DOHH2 (cell line): ENCODE results near the gene ARHGAP4.

ENCODE experiments used
- H3F3A ChIP-seq: fragments of 200-600 bp; sonication (generic), shearing (Covaris generic); 2 replicates; pipeline ENCODE4 v1.6.0; 2016; ENCODE audit warnings: antibody characterized with exemption, mild to moderate bottlenecking; ENCODE audit not compliant: control insufficient read depth, insufficient read depth
- H3K27ac ChIP-seq: fragments of 200-600 bp; sonication (generic); 2 replicates; pipeline ENCODE4 v1.5.1; 2014; ENCODE audit warnings: low read depth, mild to moderate bottlenecking, low read length, moderate library complexity
- H3K27me3 ChIP-seq: fragments of 200-600 bp; sonication (generic); 2 replicates; pipeline ENCODE4 v1.6.1; 2014; ENCODE audit warnings: mild to moderate bottlenecking, low read length, mixed read lengths; ENCODE audit not compliant: control insufficient read depth
- H3K36me3 ChIP-seq: fragments of 200-600 bp; sonication (generic); 2 replicates; pipeline ENCODE4 v1.6.1; 2014; ENCODE audit warnings: mild to moderate bottlenecking, low read length, moderate library complexity, mixed read lengths; ENCODE audit not compliant: control insufficient read depth
- H3K4me1 ChIP-seq: fragments of 200-600 bp; sonication (generic); 2 replicates; pipeline ENCODE4 v1.6.1; 2014; ENCODE audit warnings: mild to moderate bottlenecking, low read length, mixed read lengths; ENCODE audit not compliant: control insufficient read depth
- H3K4me2 ChIP-seq: fragments of 200-600 bp; sonication (generic); 2 replicates; pipeline ENCODE4 v1.6.0; 2014; ENCODE audit warnings: mild to moderate bottlenecking, low read length, moderate library complexity
- H3K4me3 ChIP-seq: fragments of 200-600 bp; sonication (generic); 2 replicates; pipeline ENCODE4 v1.5.1; 2014; ENCODE audit warnings: mild to moderate bottlenecking, low read length, mixed read lengths
- H3K79me2 ChIP-seq: fragments of 200-600 bp; sonication (generic); 2 replicates; pipeline ENCODE4 v1.6.1; 2014; ENCODE audit warnings: mild to moderate bottlenecking, low read length, mixed read lengths; ENCODE audit not compliant: control insufficient read depth
- H3K9me2 ChIP-seq: fragments of 200-600 bp; sonication (generic); replicated peaks from 2 replicates; pipeline ENCODE4 v1.6.1; 2014; ENCODE audit warnings: mild to moderate bottlenecking, low read length, mixed read lengths; ENCODE audit not compliant: control insufficient read depth
- H3K9me3 ChIP-seq: fragments of 200-600 bp; sonication (generic); 2 replicates; pipeline ENCODE4 v1.6.1; 2014; ENCODE audit warnings: antibody characterized with exemption, low read length, mixed read lengths; ENCODE audit not compliant: control insufficient read depth, insufficient read depth
- H4K20me1 ChIP-seq: fragments of 200-600 bp; sonication (generic); 2 replicates; pipeline ENCODE4 v1.6.0; 2014; ENCODE audit warnings: low read depth, mild to moderate bottlenecking, antibody characterized with exemption, low read length, moderate library complexity; ENCODE audit not compliant: control insufficient read depth, insufficient read depth
- EZH2phosphoT487 ChIP-seq: fragments of 200-600 bp; sonication (generic); IDR thresholded peaks from 2 replicates; pipeline ENCODE4 v1.6.1; 2017; ENCODE audit warnings: borderline replicate concordance, mild to moderate bottlenecking, antibody characterized with exemption, low read length, moderate library complexity, mixed read lengths
- TF ChIP-seq, protein P1 (sequence below): fragments of 200-600 bp; sonication (generic); IDR thresholded peaks from one replicate; pipeline ENCODE4 v1.5.1; 2014; ENCODE audit warnings: antibody characterized with exemption, mild to moderate bottlenecking, low read depth, low read length; ENCODE audit not compliant: poor library complexity, severe bottlenecking

ARHGAP4 gene

DNA sequence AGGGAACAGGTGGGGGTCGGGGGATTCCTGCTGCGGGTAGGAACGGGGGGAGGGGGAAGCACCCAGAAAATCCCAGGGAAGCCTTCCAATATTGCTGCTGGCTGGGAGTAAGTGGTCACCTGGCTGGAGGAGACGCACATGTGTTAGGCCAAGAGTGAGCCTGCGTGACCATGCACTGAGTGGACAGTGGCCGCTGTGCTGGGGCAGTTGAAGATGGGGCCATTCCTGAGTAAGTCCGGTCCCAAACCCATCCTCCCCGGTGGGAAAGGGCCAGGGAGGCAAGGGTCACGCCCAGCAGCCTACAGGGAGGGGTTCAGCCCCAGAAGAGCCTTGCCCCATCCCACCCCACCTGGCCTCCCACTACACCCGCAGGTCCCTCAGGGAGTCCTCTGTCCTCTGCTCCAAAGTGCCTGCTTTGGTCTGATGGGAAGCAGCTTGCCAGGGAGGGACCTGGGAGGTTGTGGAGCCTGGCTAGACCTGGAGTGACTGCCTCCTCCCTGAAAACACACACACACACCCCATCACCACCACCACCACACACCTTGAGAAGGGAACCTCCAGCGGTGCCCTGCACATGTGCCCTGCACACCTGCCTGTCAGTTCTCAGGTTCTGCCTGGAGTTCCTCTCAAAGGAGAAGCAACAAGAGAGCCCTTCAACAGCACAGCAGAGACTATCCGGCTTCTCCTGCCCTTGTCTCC, 46.2 kb downstream of the ARHGAP4 start:
- H3K9me3 ChIP-seq, result no peaks in the 10 kb centered on the region
- no peaks in the 10 kb centered on the region for H3K4me1 ChIP-seq
- H3F3A ChIP-seq, result no peaks in the 10 kb centered on the region
- H3K27me3 ChIP-seq, result peaks cover 13% of the 10 kb centered on the region
- no peak overlapping the region for H3K27ac ChIP-seq
- no peaks in the 10 kb centered on the region for H3K36me3 ChIP-seq
- TF ChIP-seq, protein P1, sequence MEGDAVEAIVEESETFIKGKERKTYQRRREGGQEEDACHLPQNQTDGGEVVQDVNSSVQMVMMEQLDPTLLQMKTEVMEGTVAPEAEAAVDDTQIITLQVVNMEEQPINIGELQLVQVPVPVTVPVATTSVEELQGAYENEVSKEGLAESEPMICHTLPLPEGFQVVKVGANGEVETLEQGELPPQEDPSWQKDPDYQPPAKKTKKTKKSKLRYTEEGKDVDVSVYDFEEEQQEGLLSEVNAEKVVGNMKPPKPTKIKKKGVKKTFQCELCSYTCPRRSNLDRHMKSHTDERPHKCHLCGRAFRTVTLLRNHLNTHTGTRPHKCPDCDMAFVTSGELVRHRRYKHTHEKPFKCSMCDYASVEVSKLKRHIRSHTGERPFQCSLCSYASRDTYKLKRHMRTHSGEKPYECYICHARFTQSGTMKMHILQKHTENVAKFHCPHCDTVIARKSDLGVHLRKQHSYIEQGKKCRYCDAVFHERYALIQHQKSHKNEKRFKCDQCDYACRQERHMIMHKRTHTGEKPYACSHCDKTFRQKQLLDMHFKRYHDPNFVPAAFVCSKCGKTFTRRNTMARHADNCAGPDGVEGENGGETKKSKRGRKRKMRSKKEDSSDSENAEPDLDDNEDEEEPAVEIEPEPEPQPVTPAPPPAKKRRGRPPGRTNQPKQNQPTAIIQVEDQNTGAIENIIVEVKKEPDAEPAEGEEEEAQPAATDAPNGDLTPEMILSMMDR, result no peak
- no peak for TF ChIP-seq EZH2phosphoT487
- H3K4me2 ChIP-seq, result no peak overlapping the region
- H3K4me3 ChIP-seq, result no peak overlapping the region
- H3K9me2 ChIP-seq, result no peaks in the 10 kb centered on the region
- H4K20me1 ChIP-seq, result no peaks in the 10 kb centered on the region
- no peaks in the 10 kb centered on the region for H3K79me2 ChIP-seq

DNA sequence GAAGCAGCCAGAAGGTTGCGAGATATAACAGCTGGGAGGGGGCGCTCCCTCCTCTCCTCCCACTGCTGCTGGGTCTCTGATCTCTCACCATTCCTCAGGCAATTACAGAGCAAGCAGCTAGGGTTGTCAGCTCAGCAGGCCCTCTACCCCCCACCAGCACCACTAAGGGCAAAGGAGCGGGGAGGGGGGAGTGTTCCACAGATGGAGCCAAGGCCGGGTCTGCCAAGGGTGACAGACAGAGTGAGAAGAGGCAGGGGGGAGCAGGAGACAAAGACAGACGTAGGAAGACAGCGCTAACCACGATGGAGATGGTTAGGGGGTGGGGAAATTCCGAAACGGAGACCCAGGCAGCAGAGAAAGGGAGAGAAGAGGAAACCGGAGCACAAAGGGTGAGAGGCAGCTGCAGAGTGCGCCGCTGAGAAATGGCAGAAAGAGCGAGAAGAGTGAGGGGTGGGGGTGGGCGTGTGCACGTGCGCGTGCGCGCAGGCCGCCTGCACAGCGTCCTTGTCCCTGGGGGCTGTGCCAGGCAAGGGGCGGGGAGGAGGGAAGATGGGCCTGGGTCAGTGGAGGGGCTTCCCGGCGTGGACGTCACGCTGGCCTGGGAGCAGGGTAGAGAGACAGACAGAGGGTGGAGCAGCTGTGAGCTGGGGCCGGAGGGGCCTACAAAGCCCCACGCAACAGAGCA, 47.0 kb downstream of the ARHGAP4 start:
- no peak overlapping the region for H3K4me2 ChIP-seq
- peaks cover 5% of the 10 kb centered on the region for H3K27me3 ChIP-seq
- no peak for TF ChIP-seq EZH2phosphoT487
- TF ChIP-seq, protein P1, result no peak
- H3K79me2 ChIP-seq, result no peaks in the 10 kb centered on the region
- no peaks in the 10 kb centered on the region for H3K36me3 ChIP-seq
- no peaks in the 10 kb centered on the region for H4K20me1 ChIP-seq
- no peak overlapping the region for H3K27ac ChIP-seq
- no peak overlapping the region for H3K4me3 ChIP-seq
- H3K4me1 ChIP-seq, result no peaks in the 10 kb centered on the region
- H3K9me2 ChIP-seq, result no peaks in the 10 kb centered on the region
- no peaks in the 10 kb centered on the region for H3F3A ChIP-seq
- H3K9me3 ChIP-seq, result no peaks in the 10 kb centered on the region

DNA sequence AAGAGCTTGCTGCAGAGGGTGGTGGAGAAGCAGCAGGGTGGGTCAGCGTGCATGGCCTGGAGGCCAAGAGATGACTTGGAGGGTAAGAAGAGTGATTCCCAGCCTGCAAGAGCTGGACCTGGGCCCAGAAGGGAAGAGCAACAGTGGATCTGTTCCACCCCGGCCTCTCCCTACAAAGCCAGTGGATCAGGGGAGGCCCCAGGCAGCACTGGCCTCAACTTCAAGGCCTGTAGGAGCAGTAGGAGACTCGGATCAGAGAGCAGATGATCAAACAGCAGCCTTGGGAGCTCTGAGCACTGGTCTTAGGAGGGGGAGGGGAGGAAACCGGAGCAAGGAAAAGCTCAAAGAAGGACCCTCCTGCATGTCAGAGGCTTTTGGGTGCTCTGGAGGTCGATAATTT, 47.7 kb downstream of the ARHGAP4 start:
- H3K4me2 ChIP-seq, result no peak overlapping the region
- no peak overlapping the region for H3K4me3 ChIP-seq
- H3K4me1 ChIP-seq, result no peaks in the 10 kb centered on the region

More for the DNA sequence above, 47.7 kb downstream of the ARHGAP4 start:
- no peaks in the 10 kb centered on the region for H4K20me1 ChIP-seq
- H3K27ac ChIP-seq, result no peak overlapping the region
- no peaks in the 10 kb centered on the region for H3K79me2 ChIP-seq
- TF ChIP-seq, protein P1, result no peak
- TF ChIP-seq EZH2phosphoT487, result no peak
- H3K9me2 ChIP-seq, result no peaks in the 10 kb centered on the region
- H3K36me3 ChIP-seq, result no peaks in the 10 kb centered on the region
- peaks cover 3% of the 10 kb centered on the region; the same call in 1 of the 2 replicates for H3K27me3 ChIP-seq
- no peaks in the 10 kb centered on the region for H3K9me3 ChIP-seq
- no peaks in the 10 kb centered on the region for H3F3A ChIP-seq
